HG02870 (cell line): ENCODE results near the gene ELMO1.

Experiments
- ATAC-seq: cut with Tn5 transposase; IDR thresholded peaks from one replicate; pipeline ENCODE4 v1.9.1; 2021; ENCODE audit warnings: mild to moderate bottlenecking, moderate library complexity; ENCODE audit not compliant: unreplicated experiment

ELMO1 gene

GRCh38 chr7:37198906-37199485 is 249.7 kb downstream of the ELMO1 start:
- peak; percentile 63 for ATAC-seq

GRCh38 chr7:37198041-37198905 is 250.4 kb downstream of the ELMO1 start:
- ATAC-seq = no peak

GRCh38 chr7:37197108-37197507 is 251.6 kb downstream of the ELMO1 start:
- ATAC-seq = no peak

GRCh38 chr7:37196676-37197075 is 252.0 kb downstream of the ELMO1 start:
- ATAC-seq = no peak

- no peak for ATAC-seq
These were observed 253.3 kb downstream of the ELMO1 start for GRCh38 chr7:37195388-37195787.

GRCh38 chr7:37194943-37195342 is 253.7 kb downstream of the ELMO1 start:
- ATAC-seq = no peak

- ATAC-seq = no peak
These were observed 254.9 kb downstream of the ELMO1 start for GRCh38 chr7:37193775-37194135.

GRCh38 chr7:37193087-37193774 is 255.4 kb downstream of the ELMO1 start:
- no peak for ATAC-seq

- no peak for ATAC-seq
These were observed 256.9 kb downstream of the ELMO1 start for GRCh38 chr7:37191797-37192196.

GRCh38 chr7:37187179-37187578 is 261.5 kb downstream of the ELMO1 start:
- no peak for ATAC-seq

GRCh38 chr7:37186753-37187152 is 261.9 kb downstream of the ELMO1 start:
- no peak for ATAC-seq

- ATAC-seq = no peak
These were observed 267.1 kb downstream of the ELMO1 start for GRCh38 chr7:37181550-37181932.

- ATAC-seq = no peak
These were observed 267.7 kb downstream of the ELMO1 start for GRCh38 chr7:37180828-37181549.

- no peak for ATAC-seq
These were observed 272.6 kb downstream of the ELMO1 start for GRCh38 chr7:37176079-37176478.

- ATAC-seq = no peak
These were observed 274.2 kb downstream of the ELMO1 start for GRCh38 chr7:37174460-37174859.

- no peak for ATAC-seq
These were observed 275.0 kb downstream of the ELMO1 start for GRCh38 chr7:37173670-37174069.

GRCh38 chr7:37162106-37162505 is 286.6 kb downstream of the ELMO1 start:
- ATAC-seq = no peak

- no peak for ATAC-seq
These were observed 288.0 kb downstream of the ELMO1 start for GRCh38 chr7:37160656-37161055.

- no peak for ATAC-seq
These were observed 295.3 kb downstream of the ELMO1 start for GRCh38 chr7:37153376-37153775.

- ATAC-seq = no peak
These were observed 296.8 kb downstream of the ELMO1 start for GRCh38 chr7:37151741-37152413.

- ATAC-seq = no peak
These were observed 297.8 kb downstream of the ELMO1 start for GRCh38 chr7:37150856-37151255.
